Subcutaneous abdominal adipose tissue (tissue), 5 donors: ENCODE data around the gene CNTN4.

ENCODE experiments used
- H3K27ac ChIP-seq: one replicate; pipeline ENCODE4 v1.7.0; 2013; ENCODE audit warnings: low read depth, mild to moderate bottlenecking, inconsistent platforms, low read length, moderate library complexity
- H3K27me3 ChIP-seq, 5 donors: one replicate each; pipeline ENCODE4 v1.7.0; 2013; ENCODE audit warnings: low read length in 5 of 5, inconsistent platforms in 1 of 5; ENCODE audit not compliant: control insufficient read depth in 5 of 5, insufficient read depth in 4 of 5
- H3K36me3 ChIP-seq, 5 donors: one replicate each; pipeline ENCODE4 v1.7.0; 2013; ENCODE audit warnings: low read length in 5 of 5; ENCODE audit not compliant: control insufficient read depth in 5 of 5, insufficient read depth in 5 of 5
- H3K4me1 ChIP-seq, 5 donors: one replicate each; pipeline ENCODE4 v1.7.0; 2013; ENCODE audit warnings: low read length in 5 of 5, mild to moderate bottlenecking in 3 of 5, moderate library complexity in 1 of 5; ENCODE audit not compliant: control insufficient read depth in 5 of 5, insufficient read depth in 5 of 5
- H3K4me3 ChIP-seq, 5 donors: one replicate each; pipeline ENCODE4 v1.7.0; 2013; ENCODE audit warnings: low read length in 5 of 5, low read depth in 1 of 5
- H3K9ac ChIP-seq, 5 donors: one replicate each; pipeline ENCODE4 v1.7.0; 2013; ENCODE audit warnings: low read length in 5 of 5, mild to moderate bottlenecking in 4 of 5, moderate library complexity in 3 of 5
- H3K9me3 ChIP-seq, 5 donors: one replicate each; pipeline ENCODE4 v1.7.0; 2013; ENCODE audit warnings: low read length in 5 of 5; ENCODE audit not compliant: control insufficient read depth in 5 of 5
- donor health status: healthy.
- donor health status: healthy.
- donor health status: healthy.
- donor health status: healthy.
- donor health status: healthy.

Gene CNTN4

DNA sequence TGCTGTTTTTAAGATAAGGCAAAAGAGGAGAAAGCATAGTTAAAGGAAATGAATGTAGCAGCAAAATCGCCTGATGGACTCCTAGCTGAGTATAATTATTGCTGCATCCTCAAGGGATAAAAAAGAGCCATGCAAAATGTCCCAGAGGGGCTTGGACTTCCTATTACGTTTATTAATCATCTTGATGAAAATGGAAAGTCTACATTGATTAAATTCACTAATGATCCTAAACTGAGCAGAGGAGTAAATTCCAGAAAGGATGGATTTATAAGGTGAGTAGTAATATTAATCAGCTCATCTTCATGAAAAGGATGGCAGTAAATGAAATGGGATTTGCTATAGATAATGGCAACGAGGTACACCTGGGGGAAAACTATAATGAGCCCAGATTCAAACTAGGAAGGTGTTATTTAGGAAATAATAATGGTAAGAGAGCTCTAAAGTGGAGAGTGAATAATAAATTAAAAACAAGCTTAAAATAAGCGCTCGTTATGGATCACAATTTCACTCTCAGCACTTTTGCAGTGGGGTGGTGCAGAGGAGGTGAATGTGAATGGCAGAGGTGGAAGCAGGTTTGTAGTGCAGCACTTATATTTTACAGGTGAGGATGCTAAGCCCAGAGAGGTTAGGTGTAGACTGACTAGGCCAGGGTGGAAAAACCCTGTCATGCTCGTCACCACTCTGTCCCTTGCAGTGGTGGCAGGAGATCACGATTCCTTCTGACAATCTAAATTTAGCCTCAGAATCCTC, 989.2 kb downstream of the CNTN4 start:
- Histone ChIP-seq H3K27ac (no peak overlapping the region), H3K9me3 (no peaks in the 10 kb centered on the region), H3K4me3 (no peak overlapping the region), H3K4me1 (no peaks in the 10 kb centered on the region), H3K27me3 (no peaks in the 10 kb centered on the region), H3K36me3 (no peaks in the 10 kb centered on the region), H3K9ac (no peak overlapping the region)

DNA sequence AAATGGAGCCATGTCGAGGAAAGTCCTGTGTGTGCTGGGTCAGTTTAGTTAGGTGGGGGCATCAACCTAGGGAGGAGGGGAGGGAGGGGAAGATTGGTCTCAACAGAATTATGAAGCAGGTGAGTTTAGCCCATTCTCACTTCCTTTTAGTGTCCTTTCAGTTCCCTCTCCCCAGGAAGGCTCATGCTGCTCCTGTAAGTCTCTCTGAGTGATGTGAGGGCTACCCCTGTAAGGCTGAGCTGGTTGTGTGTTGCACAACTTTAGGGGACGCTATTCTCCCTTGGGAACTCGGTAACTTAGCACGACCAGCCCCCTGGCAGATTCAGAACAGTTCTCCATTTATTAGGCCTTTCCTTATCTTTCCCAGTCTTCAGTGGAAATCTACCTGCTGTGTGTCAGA, 990.4 kb downstream of the CNTN4 start:
- H3K9me3 ChIP-seq = no peaks in the 10 kb centered on the region
- H3K9ac ChIP-seq = no peak overlapping the region
- H3K27me3 ChIP-seq = no peaks in the 10 kb centered on the region
- no peak overlapping the region for H3K27ac ChIP-seq
- H3K4me1 ChIP-seq = no peaks in the 10 kb centered on the region
- H3K36me3 ChIP-seq = no peaks in the 10 kb centered on the region
- no peak overlapping the region for H3K4me3 ChIP-seq

GRCh38 chr3:3097958-3098357, 999.3 kb downstream of the CNTN4 start:
- Histone ChIP-seq H3K4me1 (no peaks in the 10 kb centered on the region), H3K27ac (no peak overlapping the region), H3K27me3 (no peaks in the 10 kb centered on the region), H3K9me3 (no peaks in the 10 kb centered on the region), H3K36me3 (no peaks in the 10 kb centered on the region), H3K9ac (no peak overlapping the region), H3K4me3 (no peak overlapping the region)

- no peak overlapping the region for H3K4me3 ChIP-seq
- H3K36me3 ChIP-seq = no peaks in the 10 kb centered on the region
- no peak overlapping the region for H3K9ac ChIP-seq
- H3K9me3 ChIP-seq = no peaks in the 10 kb centered on the region
- H3K4me1 ChIP-seq = no peaks in the 10 kb centered on the region
- H3K27ac ChIP-seq = no peak overlapping the region
- H3K27me3 ChIP-seq = no peaks in the 10 kb centered on the region
Measured at GRCh38 chr3:3101660-3102458, 1003.2 kb downstream of the CNTN4 start.

DNA sequence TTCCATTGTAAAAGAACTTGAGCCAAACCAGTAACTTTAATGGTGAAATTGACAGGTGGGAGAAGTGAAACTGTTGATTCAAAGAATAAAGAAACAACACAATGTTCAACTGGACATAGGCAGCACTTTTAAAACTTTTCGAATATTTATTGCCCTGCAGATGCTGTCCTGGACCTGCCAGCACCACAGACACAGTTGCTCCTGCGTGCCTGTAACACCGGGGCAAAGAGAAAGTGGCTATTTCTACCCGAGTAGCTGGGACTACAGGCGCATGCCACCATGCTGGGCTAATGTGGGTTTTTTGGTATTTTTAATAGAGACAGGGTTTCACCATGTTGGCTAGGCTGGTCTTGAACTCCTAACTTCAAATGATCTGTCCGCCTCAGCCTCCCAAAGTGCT, 1004.1 kb downstream of the CNTN4 start:
- Histone ChIP-seq H3K4me3 (no peak overlapping the region), H3K27me3 (no peaks in the 10 kb centered on the region), H3K4me1 (no peaks in the 10 kb centered on the region), H3K9ac (no peak overlapping the region), H3K9me3 (no peaks in the 10 kb centered on the region), H3K36me3 (no peaks in the 10 kb centered on the region), H3K27ac (no peak overlapping the region)

GRCh38 chr3:3105246-3105645, 1006.6 kb downstream of the CNTN4 start:
- Histone ChIP-seq H3K4me3 (no peak overlapping the region), H3K27me3 (no peaks in the 10 kb centered on the region), H3K9me3 (no peaks in the 10 kb centered on the region), H3K4me1 (no peaks in the 10 kb centered on the region), H3K27ac (no peak overlapping the region), H3K9ac (no peak overlapping the region), H3K36me3 (no peaks in the 10 kb centered on the region)

DNA sequence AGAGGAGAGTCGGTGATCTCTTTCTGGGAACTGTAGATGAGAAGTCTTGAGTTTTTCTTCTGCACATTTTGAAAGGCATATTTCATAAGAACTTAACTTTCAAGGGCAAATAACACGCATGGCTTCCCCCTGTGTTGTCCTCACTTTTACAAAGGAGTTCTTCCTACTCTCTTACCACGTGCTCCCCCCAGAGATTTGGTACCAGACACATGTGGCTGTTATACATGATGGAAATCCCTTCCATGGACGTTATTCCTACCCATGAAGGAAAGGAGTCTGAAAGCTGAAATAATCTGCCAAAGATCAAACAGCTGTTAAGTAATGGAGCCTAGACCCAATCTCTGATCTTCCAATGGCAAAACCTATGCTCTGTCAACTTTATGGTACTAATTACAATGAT, 1007.1 kb downstream of the CNTN4 start:
- H3K27ac ChIP-seq = no peak overlapping the region
- H3K4me3 ChIP-seq = no peak overlapping the region
- no peaks in the 10 kb centered on the region for H3K36me3 ChIP-seq
- no peaks in the 10 kb centered on the region for H3K9me3 ChIP-seq
- H3K4me1 ChIP-seq = peaks cover 0 to 3% (median 0%) of the 10 kb centered on the region in 5 donors
- H3K27me3 ChIP-seq = no peaks in the 10 kb centered on the region
- H3K9ac ChIP-seq = no peak overlapping the region

DNA sequence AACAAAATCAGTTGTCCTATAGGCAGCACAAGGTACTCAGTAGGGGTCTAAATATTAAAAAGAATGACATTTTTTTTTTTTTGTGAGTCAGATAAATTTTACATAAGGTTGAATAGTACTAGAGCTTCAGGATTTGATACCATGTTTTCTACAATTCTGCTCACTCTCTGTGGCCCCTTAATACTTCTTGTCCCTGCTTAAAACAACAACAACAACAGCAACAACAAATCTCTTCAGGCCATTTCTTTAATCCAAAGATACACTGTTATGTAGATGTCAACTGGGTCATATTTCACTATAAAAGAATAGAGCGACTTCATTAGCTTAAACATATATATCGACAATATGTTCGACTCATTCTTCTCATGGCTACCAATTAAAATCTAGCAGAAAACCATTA, 1008.5 kb downstream of the CNTN4 start:
- peaks cover 0 to 3% (median 0%) of the 10 kb centered on the region in 5 donors for H3K4me1 ChIP-seq
- H3K4me3 ChIP-seq = no peak overlapping the region

More for the DNA sequence above, 1008.5 kb downstream of the CNTN4 start:
- Histone ChIP-seq H3K27me3 (no peaks in the 10 kb centered on the region), H3K9ac (no peak overlapping the region), H3K36me3 (no peaks in the 10 kb centered on the region), H3K9me3 (no peaks in the 10 kb centered on the region), H3K27ac (no peak overlapping the region)
